HG03571 (cell line): ENCODE measurements around the gene G6PC3.
A peak's percentile ranks its signal among the peaks of the same experiment; 100 is the strongest.
"Not testable (repeated sequence)": the region's sequence is repeated elsewhere in the genome, so short reads cannot be mapped to it uniquely, and the experiment has no call there.

Experiments used
- ATAC-seq: cut with Tn5 transposase; IDR thresholded peaks from one replicate; pipeline ENCODE4 v1.9.1; 2021; ENCODE audit not compliant: unreplicated experiment

G6PC3 gene

GRCh38 chr17:44070455-44071197 is at the start of gene G6PC3:
G6PC3 (plus strand) TSS chr17:44070735; CDS start chr17:44070966, 231 bp downstream.
- ATAC-seq: peak; percentile 63

GRCh38 chr17:44021227-44021626 is 49.3 kb upstream of the G6PC3 start:
- ATAC-seq: not testable (repeated sequence)

GRCh38 chr17:44022246-44022645 is 48.3 kb upstream of the G6PC3 start:
- ATAC-seq: no peak

GRCh38 chr17:44023545-44024270 is 46.8 kb upstream of the G6PC3 start:
- no peak for ATAC-seq

- no peak for ATAC-seq
Observed at GRCh38 chr17:44024271-44024663, 46.3 kb upstream of the G6PC3 start.

GRCh38 chr17:44024853-44025252 is 45.7 kb upstream of the G6PC3 start:
- ATAC-seq: no peak

GRCh38 chr17:44029736-44030135 is 40.8 kb upstream of the G6PC3 start:
- no peak for ATAC-seq

- no peak for ATAC-seq
Observed at GRCh38 chr17:44030482-44030881, 40.1 kb upstream of the G6PC3 start.

GRCh38 chr17:44033861-44034408 is 36.6 kb upstream of the G6PC3 start:
- ATAC-seq: no peak

GRCh38 chr17:44034688-44035087 is 35.8 kb upstream of the G6PC3 start:
- not testable (repeated sequence) for ATAC-seq

GRCh38 chr17:44037471-44037870 is 33.1 kb upstream of the G6PC3 start:
- ATAC-seq: no peak

GRCh38 chr17:44038604-44039011 is 31.9 kb upstream of the G6PC3 start:
- ATAC-seq: no peak

GRCh38 chr17:44039829-44040635 is 30.5 kb upstream of the G6PC3 start:
- ATAC-seq: no peak

- ATAC-seq: no peak
Observed at GRCh38 chr17:44043272-44043696, 27.3 kb upstream of the G6PC3 start.

- no peak for ATAC-seq
Observed at GRCh38 chr17:44044071-44044470, 26.5 kb upstream of the G6PC3 start.

- ATAC-seq: no peak
Observed at GRCh38 chr17:44045486-44045885, 25.0 kb upstream of the G6PC3 start.

GRCh38 chr17:44046893-44047292 is 23.6 kb upstream of the G6PC3 start:
- not testable (repeated sequence) for ATAC-seq

GRCh38 chr17:44049294-44050060 is 21.1 kb upstream of the G6PC3 start:
- no peak for ATAC-seq

- no peak for ATAC-seq
Observed at GRCh38 chr17:44053125-44053872, 17.2 kb upstream of the G6PC3 start.
